ENCODE data around the gene CALML3.

GRCh38 chr10:5509691-5510090, 15.1 kb upstream of the CALML3 start:
- TF ChIP-seq CTCF (conservative IDR thresholded peaks at IDR 0.05): no peak
- no peak for TF ChIP-seq EZH2 (IDR thresholded peaks at IDR 0.05; ENCODE audit: low read depth)
